Measurements from ENCODE around the gene TMEM119. TPM values are rescaled to one million over a fixed set of nuclear protein-coding genes. Genes with fewer than 3 reads are reported as not detected.

Gene TMEM119
- total and polyA plus RNA-seq, 2 of the 8 experiments (the other 6 are each of a cell fraction or from before 2014, with no cell fraction given), result 0.35 to 0.61 TPM

DNA sequence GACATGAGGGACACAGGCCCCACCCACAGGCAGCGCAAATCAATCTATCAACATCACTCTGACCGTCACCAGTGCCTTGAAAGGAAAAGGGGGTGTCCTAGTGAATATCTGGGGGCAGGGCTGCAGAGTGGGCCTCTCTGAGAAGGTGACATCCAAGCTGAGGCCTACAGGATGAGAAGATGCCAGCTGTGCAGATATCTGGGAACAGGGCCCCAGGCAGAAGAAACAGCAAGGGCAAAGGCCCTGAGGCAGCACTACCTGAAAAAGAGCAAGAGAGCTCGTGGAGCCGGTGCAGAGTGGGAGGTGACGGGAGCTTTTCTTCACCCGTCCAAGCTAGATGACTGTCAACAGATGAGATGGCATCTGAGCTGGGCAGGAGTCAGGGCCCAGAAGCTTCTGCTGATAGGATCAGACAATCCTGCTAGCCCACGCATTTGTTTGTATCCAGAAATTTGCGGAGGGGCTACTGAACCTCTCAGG lies 12.5 kb upstream of the TMEM119 start:
- no peak overlapping the region for H4K8ac ChIP-seq (ENCODE audit: extremely low read depth, insufficient read depth, low read length)
- H3K9me3 ChIP-seq (ENCODE audit: insufficient read depth in 2 of 2, low read depth in 1 of 2, low read length in 1 of 2), result no peaks in the 10 kb centered on the region
- 0 out of 2 replicates have a peak overlapping the region, but pooled peaks have one; percentile 44 for H2BK12ac ChIP-seq (ENCODE audit: low read depth, low read length)
- no peak overlapping the region for H2AFZ ChIP-seq (ENCODE audit: low read length)
- no peak overlapping the region for H3K4me2 ChIP-seq (ENCODE audit: insufficient read depth in 1 of 2, low read depth in 2 of 2, low read length in 2 of 2)
- H2BK120ac ChIP-seq (replicated peaks; ENCODE audit: low read depth, low read length), result no peak overlapping the region
- H3K27me3 ChIP-seq (replicated peaks in 1 of 4; ENCODE audit: control insufficient read depth in 3 of 4, extremely low read depth in 1 of 4, insufficient read depth in 3 of 4, low read length in 3 of 4), result no peaks in the 10 kb centered on the region
- no peak overlapping the region for H2BK20ac ChIP-seq (ENCODE audit: low read length)
- no peak overlapping the region for H3K23ac ChIP-seq (ENCODE audit: insufficient read length)
- no peak overlapping the region for H3K4ac ChIP-seq (replicated peaks; ENCODE audit: insufficient read length, low read depth, low read length)
- ChIA-PET POLR2A (ENCODE audit: partially characterized antibody) (interaction anchor here (1.1 to 2.0 kb wide), 4 partner anchors 10 to 81 kb away, joined by 3 to 6 read pairs (median 4); partner anchors contain the start of gene SART3), CTCF (ENCODE audit: partially characterized antibody) (interaction anchor here (0.6 to 22.5 kb wide), 10 partner anchors 8 to 193 kb away, joined by 3 to 523 read pairs (median 5); partner anchors contain the start of genes ISCU, SART3 and TMEM119)
- no peak overlapping the region for H3K18ac ChIP-seq (ENCODE audit: extremely low read depth, low read length)
- H3K79me1 ChIP-seq (ENCODE audit: low read depth, low read length), result no peaks in the 10 kb centered on the region
- H3K14ac ChIP-seq (ENCODE audit: insufficient read length), result no peak overlapping the region
- H4K20me1 ChIP-seq (replicated peaks in 1 of 2; ENCODE audit: control insufficient read depth in 1 of 2, insufficient read depth in 2 of 2, low read length in 2 of 2), result no peaks in the 10 kb centered on the region
- H4K91ac ChIP-seq (replicated peaks; ENCODE audit: insufficient read length, low read length), result no peak overlapping the region
- H3K4me1 ChIP-seq (replicated peaks in 1 of 4; ENCODE audit: control insufficient read depth in 3 of 4, insufficient read depth in 4 of 4, low read length in 3 of 4), result peaks cover 0 to 14% (median 1%) of the 10 kb centered on the region in 4 experiments; a peak in 4 of 7 replicates
- no peaks in the 10 kb centered on the region for H3K79me2 ChIP-seq (ENCODE audit: control insufficient read depth in 1 of 2, insufficient read depth in 2 of 2, low read length in 2 of 2)
- H3K23me2 ChIP-seq (ENCODE audit: low read depth, low read length), result peaks cover 9% of the 10 kb centered on the region; the same call in 1 of the 2 replicates
- no peak overlapping the region for H3K27ac ChIP-seq (ENCODE audit: low read depth, low read length)
- H3K9ac ChIP-seq (replicated peaks in 1 of 4; ENCODE audit: extremely low read depth in 1 of 4, low read depth in 3 of 4, low read length in 3 of 4), result no peak overlapping the region
- H3K36me3 ChIP-seq (ENCODE audit: control insufficient read depth in 2 of 4, insufficient read depth in 4 of 4, low read length in 3 of 4), result no peaks in the 10 kb centered on the region
- H3K56ac ChIP-seq (replicated peaks; ENCODE audit: insufficient read length, low read depth, low read length), result no peak overlapping the region
- H2BK15ac ChIP-seq (ENCODE audit: low read length), result no peak overlapping the region
- H2AK5ac ChIP-seq (ENCODE audit: low read depth, low read length), result no peak overlapping the region
- H4K5ac ChIP-seq (ENCODE audit: insufficient read length, low read depth, low read length), result no peak overlapping the region
- 0 out of 2 replicates have a peak, but pooled peaks have one; percentile 32 for TF ChIP-seq KDM1A (IDR thresholded peaks at IDR 0.05; ENCODE audit: borderline replicate concordance, low read length)
- no peak for TF ChIP-seq POLR2A (IDR thresholded peaks at IDR 0.05; ENCODE audit: control extremely low read depth in 1 of 2, low read depth in 2 of 2, low read length in 2 of 2)
- FAIRE-seq, result no peak
- WGBS, 2 experiments (ENCODE audit: extremely low coverage in 1 of 2, insufficient coverage in 1 of 2, insufficient read length in 1 of 2, insufficient replicate concordance in 2 of 2, low coverage in 1 of 2, low lambda C conversion rate in 2 of 2, missing lambda C conversion rate in 1 of 2), result 91% methylated on average over 8 of the region's 8 CpGs; no CpG with 5 or more reads in 1 of the 2 experiments
- H3K4me3 ChIP-seq (ENCODE audit: extremely low read depth in 1 of 4, insufficient read depth in 2 of 4, low read depth in 3 of 4, low read length in 4 of 4), result no peak overlapping the region
- DNase-seq (ENCODE audit: low read depth in 1 of 2, low spot score in 2 of 2), result no peak
- H2BK5ac ChIP-seq (ENCODE audit: low read depth, low read length), result no peak overlapping the region
